GM21381 (cell line): ENCODE results near the gene SEMA3F.

ENCODE experiments used
- ATAC-seq: cut with Tn5 transposase; IDR thresholded peaks from one replicate; pipeline ENCODE4 v1.9.1; 2021; ENCODE audit warnings: mild to moderate bottlenecking, moderate library complexity; ENCODE audit not compliant: unreplicated experiment

The SEMA3F gene

GRCh38 chr3:50169232-50169832 lies 14.2 kb downstream of the SEMA3F start:
- no peak for ATAC-seq

- no peak for ATAC-seq
These were observed 14.7 kb downstream of the SEMA3F start for GRCh38 chr3:50169858-50170257.

DNA sequence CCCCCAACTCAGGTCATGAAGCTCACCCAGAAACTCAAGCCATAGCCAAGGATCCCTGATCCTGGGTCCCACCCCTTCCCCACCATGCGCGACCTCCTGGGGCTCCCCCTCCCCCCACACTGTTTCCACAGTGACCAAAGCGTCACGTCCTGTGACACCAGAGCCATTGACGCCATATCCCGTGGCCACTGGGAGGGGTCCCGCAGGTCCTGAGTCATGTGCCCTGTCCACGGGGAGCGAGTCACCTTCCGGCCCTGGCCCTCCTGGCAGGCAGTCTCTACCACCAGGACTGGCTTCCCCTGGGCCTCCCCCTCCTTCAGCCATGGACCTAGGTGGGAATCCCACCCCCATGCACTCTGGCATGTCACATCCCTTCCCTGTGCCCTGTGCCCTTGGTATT lies 15.6 kb downstream of the SEMA3F start:
- no peak for ATAC-seq

DNA sequence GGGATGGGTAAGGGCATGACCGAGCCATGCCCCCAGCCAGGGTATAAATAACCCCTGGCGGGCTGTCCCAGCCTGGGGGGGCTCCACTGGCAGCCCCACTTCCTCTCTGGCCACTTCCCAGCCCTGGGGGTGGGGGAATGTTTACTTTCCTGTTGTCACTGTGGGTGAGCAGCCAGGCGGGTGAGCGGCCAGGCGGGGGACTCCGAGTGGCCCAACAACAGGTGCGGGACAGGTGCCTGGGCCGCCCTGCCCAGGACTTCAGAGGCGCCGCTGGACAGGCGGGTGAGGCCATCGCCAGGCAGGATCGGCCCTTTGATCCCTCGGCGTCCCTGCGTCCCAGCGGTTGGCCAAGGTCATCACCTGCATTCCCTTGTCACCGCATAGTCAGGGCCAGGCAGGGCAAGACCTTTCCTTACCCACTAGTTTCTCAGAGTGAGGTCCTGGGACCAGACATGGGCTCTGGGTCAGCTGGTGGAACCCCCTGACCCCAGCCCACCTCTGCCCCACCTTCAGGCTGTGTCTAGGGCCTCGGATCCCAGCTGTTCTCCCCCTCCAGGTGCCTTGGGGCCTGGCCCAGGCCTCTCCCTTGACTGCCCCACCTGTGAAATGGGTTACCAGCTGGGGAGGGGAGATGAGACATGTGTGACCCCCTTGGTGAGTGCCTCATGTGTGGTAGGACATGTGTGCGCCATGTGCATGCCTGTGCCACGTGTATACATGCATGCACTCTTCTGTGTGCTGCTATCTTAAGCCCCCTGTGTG lies 16.6 kb downstream of the SEMA3F start:
- no peak for ATAC-seq

- ATAC-seq = no peak
These were observed 17.6 kb downstream of the SEMA3F start for GRCh38 chr3:50172626-50173220.

DNA sequence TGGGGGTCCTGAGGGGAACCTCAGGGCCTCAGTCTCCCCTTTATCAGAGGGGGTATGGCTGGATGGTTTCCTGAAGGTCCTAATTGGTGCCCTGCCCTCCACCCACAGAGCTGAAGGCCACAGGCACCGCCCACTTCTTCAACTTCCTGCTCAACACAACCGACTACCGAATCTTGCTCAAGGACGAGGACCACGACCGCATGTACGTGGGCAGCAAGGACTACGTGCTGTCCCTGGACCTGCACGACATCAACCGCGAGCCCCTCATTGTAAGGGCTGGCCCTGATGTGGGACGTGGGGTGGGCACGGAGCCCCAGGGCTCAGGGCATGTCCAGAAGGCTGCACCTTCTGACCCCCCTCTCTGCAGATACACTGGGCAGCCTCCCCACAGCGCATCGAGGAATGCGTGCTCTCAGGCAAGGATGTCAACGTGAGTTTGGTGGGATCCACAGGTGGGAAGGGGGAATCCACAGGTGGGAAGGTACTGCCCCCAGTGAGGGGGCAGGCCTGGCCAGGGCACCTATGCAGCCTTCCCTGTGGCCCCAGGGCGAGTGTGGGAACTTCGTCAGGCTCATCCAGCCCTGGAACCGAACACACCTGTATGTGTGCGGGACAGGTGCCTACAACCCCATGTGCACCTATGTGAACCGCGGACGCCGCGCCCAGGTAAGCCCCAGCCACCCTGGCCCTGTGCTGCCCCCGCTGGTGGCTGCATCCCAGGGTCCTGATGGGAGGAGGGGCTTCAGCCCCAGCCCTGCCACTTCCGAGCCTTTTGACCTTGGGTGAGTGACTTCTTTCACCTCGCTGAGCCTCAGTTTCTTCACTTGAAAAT lies 18.8 kb downstream of the SEMA3F start:
- ATAC-seq = no peak

DNA sequence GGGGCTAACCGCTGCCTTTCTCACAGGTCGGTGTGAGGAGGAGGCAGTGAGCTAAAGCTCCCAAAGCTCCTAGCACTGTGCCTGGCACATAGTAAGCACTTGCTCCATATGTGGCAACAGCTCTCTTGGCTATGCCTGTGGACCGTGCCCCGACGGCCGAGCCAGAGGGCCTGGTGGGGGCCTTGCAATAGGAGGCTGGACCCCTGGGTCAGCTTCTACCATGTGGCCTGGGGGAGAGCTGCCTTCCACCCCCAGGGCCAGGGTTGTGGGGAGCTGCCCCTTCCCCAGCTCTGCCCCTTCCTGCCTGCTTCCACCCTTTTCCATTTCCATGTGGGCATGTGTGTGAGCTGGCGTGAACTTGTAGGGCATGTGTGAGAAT lies 19.4 kb downstream of the SEMA3F start:
- no peak for ATAC-seq

- no peak for ATAC-seq
These were observed 19.9 kb downstream of the SEMA3F start for GRCh38 chr3:50174947-50175524.

DNA sequence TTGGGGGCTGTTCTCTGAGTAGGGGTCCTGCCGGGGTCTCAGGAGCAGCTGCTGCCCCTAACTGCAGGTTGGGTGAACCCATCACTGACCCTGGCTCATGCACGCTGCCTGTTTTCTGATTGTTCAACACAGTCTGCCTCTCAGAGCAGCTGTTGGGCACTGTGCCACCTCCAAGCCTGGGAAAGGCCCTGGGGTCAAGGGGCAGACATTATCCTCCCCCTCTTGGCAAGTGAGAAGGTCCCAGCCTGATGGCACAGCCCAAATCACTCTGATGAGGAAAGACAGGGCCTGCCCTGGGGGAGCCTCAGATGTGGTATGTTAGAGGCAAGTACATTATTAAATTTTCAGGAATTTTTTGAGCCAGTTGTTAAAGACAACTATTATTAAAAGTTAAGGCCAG lies 22.2 kb downstream of the SEMA3F start:
- ATAC-seq = no peak

- no peak for ATAC-seq
These were observed 24.6 kb downstream of the SEMA3F start for GRCh38 chr3:50179710-50180109.

GRCh38 chr3:50181985-50182384 lies 26.9 kb downstream of the SEMA3F start:
- ATAC-seq = no peak

DNA sequence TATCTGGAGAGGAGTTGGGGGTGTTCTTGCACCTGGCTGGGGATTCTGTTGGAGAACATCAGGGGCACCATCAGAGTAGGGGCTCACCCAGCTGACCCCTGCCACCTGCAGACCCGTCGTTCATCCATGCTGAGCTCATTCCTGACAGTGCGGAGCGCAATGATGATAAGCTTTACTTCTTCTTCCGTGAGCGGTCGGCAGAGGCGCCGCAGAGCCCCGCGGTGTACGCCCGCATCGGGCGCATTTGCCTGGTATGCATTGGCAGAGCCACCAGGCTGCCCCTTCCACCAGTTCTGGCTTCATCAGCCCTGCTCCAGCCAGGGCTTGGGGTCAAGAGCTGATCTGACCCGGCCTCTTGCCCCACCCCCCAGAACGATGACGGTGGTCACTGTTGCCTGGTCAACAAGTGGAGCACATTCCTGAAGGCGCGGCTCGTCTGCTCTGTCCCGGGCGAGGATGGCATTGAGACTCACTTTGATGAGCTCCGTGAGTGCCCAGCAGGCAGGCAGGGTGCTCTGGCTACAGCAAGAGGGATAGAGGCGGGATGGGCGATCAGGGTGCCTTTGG lies 27.5 kb downstream of the SEMA3F start:
- no peak for ATAC-seq

GRCh38 chr3:50183755-50184154 lies 28.6 kb downstream of the SEMA3F start:
- no peak for ATAC-seq

GRCh38 chr3:50184242-50184978 lies 29.3 kb downstream of the SEMA3F start:
- ATAC-seq = no peak

DNA sequence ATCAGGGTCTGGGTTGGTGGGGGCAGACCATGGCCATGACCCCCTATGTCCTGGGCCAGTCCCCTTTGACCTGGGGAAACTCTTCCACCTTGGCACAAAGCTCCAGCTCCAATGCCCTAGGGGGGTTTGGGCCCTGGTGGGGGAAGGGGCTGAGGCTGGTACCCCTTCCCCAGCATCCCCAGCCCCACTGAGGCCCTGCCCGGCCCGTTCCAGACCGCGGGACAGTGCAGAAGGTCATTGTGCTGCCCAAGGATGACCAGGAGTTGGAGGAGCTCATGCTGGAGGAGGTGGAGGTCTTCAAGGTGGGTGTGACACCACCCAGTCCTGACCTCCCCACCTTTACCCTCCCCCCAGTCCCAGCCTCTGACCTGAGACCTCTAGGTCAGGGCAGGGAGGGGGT lies 30.1 kb downstream of the SEMA3F start:
- ATAC-seq = no peak

DNA sequence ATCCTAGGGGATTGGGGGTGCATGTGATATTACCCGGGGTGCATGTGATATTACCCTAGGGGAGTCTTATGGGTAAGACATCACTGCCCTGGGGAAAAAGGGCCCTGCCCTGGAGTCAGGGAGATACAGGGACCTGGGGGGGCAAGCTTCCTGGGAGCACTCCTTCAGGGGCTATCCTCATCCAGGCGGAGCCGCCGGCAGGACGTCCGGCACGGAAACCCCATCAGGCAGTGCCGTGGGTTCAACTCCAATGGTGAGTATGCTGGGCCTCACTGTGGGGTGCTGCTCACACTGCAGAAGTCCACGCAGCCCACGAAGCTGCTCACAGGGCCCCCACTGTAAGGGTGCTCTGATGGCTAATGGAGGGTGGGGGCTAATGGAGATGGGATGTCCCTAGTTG lies 31.0 kb downstream of the SEMA3F start:
- ATAC-seq = no peak

DNA sequence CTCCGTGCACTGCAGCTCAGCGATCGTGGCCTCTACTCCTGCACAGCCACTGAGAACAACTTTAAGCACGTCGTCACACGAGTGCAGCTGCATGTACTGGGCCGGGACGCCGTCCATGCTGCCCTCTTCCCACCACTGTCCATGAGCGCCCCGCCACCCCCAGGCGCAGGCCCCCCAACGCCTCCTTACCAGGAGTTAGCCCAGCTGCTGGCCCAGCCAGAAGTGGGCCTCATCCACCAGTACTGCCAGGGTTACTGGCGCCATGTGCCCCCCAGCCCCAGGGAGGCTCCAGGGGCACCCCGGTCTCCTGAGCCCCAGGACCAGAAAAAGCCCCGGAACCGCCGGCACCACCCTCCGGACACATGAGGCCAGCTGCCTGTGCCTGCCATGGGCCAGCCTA lies 32.6 kb downstream of the SEMA3F start:
- no peak for ATAC-seq

DNA sequence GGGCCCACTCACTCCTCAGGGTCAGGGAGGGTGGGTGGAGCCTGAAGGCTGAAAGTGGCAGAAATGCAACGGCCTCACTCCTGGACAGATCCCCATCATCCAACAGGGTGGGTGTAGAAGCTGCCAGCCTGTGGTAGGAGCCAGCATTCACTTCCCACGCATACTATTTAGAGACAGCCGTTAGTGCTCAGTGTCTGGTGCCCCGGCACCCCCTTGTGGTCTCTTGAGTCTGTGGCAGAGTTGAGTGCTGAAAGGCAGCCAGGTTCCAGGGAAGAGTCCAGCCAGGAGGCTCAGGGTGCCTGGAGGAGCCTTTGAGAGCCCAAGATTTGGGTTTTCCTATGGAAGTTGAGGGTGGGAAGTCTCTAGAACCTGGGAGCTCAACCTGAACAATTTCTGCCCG lies 34.1 kb downstream of the SEMA3F start:
- no peak for ATAC-seq

- ATAC-seq = no peak
These were observed 34.9 kb downstream of the SEMA3F start for GRCh38 chr3:50189989-50190388.
